CD4-positive, alpha-beta T cell treated with Interleukin-2 at 100 ng/mL for 4 hours (primary cell): Measurements from ENCODE around the gene ENPP3.
A peak's percentile ranks its signal among the peaks of the same experiment; 100 is the strongest.
"Not testable (repeated sequence)": the region's sequence is repeated elsewhere in the genome, so short reads cannot be mapped to it uniquely, and the experiment has no call there.

Experiments
- DNase-seq: peaks from one replicate; pipeline ENCODE4 v3.0.0-alpha.2; 2020; ENCODE audit warnings: low spot score

Gene ENPP3

GRCh38 chr6:131687022-131687421, 49.9 kb downstream of the ENPP3 start:
- no peak for DNase-seq

DNA sequence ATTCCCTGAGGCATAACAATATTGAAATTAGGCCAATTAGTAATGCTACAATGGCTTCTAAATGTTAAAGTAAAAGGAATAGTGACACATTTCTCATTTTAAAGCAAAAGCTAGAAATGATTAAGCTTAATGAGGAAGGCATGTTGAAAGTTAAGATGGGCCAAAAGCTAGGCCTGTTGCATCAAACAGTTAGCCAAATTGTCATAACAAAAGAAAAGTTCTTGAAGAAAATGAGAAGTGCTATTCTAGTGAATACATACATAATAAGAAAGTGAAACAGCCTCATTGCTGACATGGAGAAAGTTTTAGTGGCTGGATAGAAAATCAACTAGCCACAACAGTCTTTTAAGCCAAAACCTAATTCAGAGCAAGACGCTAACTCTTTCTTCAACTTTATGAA, 51.2 kb downstream of the ENPP3 start:
- DNase-seq, result no peak

- DNase-seq, result no peak
These were observed 54.9 kb downstream of the ENPP3 start for GRCh38 chr6:131692031-131692430.

DNA sequence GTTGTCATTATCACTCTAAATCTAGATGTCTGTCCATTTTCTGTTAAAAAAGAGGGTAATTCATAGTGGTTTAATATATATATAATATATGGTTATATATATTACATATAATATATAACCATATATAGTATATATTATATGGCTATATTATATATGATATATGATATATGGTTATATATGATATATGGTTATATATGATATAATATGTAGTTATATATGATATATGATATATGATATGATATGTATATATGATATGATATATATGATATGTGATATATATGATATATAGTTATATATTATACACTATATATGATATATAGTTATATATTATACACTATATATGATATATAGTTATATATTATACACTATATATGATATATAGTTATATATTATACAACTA, 55.5 kb downstream of the ENPP3 start:
- no peak for DNase-seq

GRCh38 chr6:131693384-131693783, 56.3 kb downstream of the ENPP3 start:
- no peak for DNase-seq

DNA sequence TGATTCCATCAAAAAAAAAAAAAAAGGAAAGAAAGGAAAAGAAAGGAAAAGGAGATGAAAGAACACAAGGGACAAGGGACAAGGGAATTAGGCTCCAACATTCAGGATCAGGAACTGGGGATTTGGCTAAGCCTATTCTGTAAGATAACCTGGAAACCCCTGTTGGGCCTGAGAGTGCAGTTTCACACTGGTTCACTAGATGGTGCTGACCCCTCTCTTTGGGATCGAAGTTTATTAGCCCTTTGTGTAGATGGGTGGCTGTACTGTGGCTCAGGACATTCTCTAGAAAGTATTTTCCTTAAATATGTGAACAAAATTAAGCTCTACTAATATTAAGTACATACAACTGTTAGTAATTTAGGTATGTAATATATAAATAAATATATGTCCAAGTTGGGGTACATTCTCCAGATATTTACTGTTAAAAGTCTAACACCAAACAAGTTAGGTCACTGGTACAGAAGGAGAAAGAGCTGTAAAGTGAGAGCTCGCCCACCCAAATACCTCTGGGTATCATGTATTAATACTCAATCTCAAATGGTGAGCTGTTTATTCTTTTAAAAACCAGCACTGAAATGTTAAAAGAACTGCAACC, 57.8 kb downstream of the ENPP3 start:
- peak; percentile 22 for DNase-seq

DNA sequence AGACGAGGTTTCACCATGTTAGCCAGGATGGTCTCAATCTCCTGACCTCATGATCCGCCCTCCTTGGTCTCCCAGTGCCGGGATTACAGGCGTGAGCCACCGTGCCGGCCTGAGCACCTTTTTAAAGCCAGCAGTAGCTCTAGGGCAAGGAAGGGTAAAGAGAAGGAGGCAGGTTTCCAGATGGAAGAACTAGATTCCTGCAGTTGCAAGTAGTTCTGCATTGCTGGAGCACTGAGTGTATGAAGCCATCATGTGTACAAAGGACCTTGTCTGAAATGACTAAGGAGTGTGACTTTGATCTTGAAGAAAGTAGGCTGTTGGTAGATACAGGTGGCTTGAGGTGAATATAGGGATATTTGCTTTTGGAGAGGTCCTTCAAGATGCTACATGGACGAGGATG, 59.9 kb downstream of the ENPP3 start:
- no peak for DNase-seq

- not testable (repeated sequence) for DNase-seq
These were observed 63.7 kb downstream of the ENPP3 start for GRCh38 chr6:131700851-131701250.

DNA sequence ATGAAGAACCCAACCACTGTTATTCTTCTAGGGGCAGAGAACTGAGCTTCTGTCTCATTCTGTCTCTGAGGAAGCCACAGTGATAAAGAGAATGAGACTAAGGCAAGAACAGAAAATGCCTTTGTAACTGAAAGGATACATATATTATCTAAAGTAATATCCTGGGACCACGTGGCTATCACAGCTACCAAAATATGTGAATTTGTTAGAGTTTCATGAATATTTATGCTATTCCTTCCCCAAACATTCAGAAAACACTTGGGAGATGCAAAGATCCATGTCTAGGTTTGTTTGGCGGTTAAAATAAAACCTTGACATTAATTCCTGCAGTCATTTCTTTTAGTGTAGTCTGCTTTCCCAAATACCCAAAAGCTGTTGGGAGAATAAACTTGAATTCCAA, 66.8 kb downstream of the ENPP3 start:
- DNase-seq, result not testable (repeated sequence)

DNA sequence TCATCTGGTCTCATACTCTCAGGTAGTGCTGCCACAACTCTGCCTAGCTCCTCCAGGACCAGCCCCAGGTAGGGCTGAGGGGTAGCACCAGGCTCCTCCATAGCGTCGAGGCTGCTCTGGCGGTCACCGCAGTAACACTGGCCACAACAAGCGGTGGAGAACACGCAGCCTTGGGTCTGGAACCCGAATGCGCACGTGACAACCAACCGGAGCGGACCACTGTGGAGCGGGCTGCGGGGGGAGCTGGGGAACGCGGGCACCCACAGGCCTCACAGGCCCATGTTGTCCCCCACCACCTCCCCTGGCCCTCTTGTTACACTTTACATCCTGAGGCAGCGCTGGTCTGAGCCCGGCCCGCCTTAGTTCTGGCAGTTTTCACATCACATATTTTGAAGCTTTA, 73.8 kb downstream of the ENPP3 start, which contains the start of gene CTAGE9:
Gene CTAGE9 (minus strand): TSS at position 101 of the 400 bp plus-strand sequence. CDS start 0 bp downstream, at position 101.
- DNase-seq, result not testable (repeated sequence)

- DNase-seq, result not testable (repeated sequence)
These were observed 78.5 kb downstream of the ENPP3 start for GRCh38 chr6:131715567-131715966.

- DNase-seq, result no peak
These were observed 80.9 kb downstream of the ENPP3 start for GRCh38 chr6:131717836-131718542.

- DNase-seq, result no peak
These were observed 84.1 kb downstream of the ENPP3 start for GRCh38 chr6:131721161-131721560.

DNA sequence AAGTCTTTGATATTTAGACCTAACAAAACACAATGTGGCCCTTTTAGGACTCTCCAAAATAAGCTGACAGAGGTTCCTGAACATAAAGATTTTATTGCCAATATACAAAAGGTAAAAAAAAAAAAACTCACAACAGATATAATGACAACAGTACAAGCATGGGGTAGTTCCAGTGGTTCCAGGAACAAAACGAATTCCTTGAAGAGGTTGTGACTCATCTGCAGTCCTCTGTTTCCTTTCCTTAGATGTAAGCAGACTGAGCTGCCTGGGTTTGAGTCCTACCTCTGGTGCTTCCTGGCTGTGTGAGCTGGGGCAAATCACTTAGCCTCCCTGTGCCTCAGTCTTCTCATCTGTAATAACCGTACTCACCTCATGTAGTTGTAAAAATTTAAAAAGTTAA, 87.0 kb downstream of the ENPP3 start:
- no peak for DNase-seq

DNA sequence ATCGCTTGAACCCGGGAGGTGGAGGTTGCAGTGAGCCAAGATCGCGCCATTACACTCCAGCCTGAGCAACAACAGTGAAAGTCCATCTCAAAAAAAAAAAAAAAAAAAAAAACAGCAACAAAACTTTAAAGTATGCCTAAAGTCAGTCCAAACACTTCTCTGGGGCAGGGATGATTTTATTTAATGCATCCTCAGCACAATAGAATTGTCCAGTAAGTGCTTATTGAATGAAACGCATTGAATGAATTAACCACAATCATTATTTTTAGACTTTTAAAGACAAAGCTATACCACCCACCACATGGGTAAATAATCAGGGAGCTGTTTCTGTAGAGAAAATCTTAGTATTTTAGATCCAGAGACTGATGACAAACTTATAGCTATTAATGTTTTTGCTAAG, 90.4 kb downstream of the ENPP3 start:
- DNase-seq, result no peak

DNA sequence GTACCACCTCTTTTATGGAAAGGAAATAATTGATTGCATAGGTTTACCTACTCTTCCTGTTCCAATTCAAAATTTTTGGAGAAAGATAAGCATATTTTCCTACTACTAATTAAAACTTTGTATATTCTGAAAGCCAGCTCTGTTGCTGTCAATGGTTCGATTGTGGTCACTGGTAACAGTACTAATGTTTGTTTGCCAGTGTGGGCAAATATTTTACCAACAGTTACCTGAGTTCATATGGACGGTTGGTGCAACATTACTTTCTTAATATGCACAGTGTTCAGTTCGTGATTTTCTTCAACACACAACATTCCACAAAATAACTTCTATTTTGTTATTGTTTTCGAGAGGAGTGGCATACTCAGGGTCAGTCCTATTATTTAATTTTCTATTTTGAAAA, 90.8 kb downstream of the ENPP3 start:
- DNase-seq, result no peak

DNA sequence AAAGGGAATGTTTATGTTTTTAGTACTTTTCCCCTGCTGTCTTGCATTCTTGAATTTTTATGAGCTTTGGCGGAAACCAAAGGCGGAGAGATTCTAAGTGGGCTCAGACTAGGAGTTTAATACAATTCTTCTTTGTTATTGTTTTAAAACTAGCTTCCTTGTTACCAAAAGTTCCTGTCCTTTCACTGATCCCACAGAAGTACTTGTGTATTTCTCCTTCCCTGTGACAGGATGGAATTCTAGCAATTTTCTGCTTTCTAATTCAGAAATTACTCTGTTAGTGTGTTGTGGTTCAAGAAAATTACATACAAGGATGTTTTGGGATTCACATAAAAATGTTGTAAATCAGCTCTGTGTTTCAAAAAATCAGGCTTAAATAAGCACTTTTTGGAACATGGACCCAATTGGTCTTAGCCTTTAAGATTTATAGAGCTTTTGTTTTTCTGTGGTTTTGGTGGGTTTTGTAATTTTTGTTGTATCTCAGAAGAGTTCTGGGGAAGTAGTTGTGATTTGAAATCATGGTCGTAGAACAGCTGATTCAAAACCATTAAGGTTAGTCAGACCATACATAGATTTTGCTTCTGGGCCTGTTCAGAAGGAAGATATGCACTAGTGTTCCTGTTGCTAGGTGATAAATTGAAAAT, 91.3 kb downstream of the ENPP3 start:
- DNase-seq, result no peak

GRCh38 chr6:131729550-131729949, 92.4 kb downstream of the ENPP3 start:
- no peak for DNase-seq

DNA sequence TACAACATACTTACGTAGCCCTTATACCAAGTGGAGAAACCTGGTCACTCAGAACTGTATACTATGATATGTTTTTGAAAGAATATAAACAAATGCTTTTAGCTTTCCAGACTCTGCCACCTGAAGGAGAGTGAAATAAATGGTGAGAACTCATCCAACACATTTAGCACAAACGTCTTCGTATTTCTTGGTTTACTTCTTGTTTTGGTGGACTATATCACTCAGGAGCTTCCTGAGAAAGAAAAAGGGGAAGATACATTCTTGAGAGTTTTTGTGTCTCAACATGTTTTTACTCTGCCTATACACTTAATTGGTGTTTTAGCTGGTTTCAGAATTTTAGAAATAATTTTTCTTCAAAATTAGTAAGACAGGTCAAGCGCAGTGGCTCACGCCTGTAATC, 93.2 kb downstream of the ENPP3 start:
- no peak for DNase-seq

DNA sequence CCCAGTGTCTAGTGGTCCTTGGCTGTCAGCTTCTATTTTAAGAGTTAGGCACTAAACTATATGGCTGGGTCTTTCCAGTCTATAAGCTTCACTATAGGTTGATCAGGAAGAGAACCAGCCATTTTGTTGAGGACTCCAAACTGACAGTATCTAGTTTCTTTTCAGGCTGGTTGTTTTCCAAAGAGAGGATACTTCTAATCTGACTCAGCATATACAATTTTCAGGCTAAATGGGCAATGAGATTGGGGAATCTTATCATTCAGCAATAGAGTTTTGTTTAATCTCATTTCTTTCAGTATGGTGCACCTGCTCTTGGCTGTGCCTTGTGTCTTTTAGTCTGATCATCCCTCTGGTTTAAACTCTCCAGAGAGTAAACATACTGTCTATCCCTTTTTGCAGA, 94.1 kb downstream of the ENPP3 start:
- no peak for DNase-seq

- DNase-seq, result no peak
These were observed 96.4 kb downstream of the ENPP3 start for GRCh38 chr6:131733376-131734016.

DNA sequence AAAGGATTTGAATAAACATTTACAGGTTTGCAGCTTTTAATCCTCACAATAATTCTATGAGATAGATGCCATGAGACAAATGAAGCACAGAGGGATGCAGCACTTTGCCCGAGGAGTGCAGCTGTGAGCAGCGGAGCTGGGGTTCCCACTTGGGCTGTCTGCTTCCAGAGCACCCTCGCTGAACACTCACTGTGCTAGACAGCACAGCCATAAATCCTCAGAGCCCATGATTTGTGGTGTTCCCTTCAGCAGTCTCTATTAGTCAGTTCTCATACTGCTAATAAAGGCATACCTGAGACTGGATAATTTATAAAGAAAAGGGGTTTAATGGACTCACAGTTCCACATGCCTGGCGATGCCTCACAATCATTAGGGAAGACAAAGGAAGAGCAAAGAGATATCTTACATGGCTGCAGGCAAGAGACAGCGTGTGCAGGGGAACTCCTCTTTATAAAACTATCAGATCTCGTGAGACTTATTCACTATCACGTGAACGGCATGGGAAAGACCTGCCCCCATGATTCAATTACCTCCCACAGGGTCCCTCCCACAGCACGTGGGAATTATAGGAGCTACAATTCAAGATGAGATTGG, 99.0 kb downstream of the ENPP3 start:
- no peak for DNase-seq

DNA sequence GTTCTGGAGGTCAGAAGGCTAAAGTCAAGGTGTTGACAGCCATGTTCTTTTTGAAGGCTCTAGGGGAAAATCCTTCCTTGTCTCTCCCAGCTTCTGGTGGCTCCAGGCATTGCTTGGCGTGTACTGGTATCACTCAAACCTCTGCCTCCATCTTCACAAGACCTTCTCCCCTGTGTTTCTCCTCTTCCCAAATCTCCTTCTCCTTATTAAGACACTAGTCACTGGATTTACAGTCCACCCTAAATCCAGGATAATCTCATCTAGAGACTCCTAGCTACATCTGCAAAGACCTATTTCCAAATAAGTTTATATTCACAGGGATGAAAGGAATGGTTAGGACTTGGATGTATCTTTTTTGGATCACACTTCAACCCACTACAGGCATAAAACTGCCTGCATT, 99.7 kb downstream of the ENPP3 start:
- DNase-seq, result no peak
